ENCODE measurements around the gene ACOX2. TPM values are rescaled to one million over a fixed set of nuclear protein-coding genes. Genes with fewer than 3 reads are reported as not detected.

ACOX2 gene
- total RNA-seq, 4 donors from 2014 or later, result 17.3 to 43.3 (median 23.6) TPM

DNA sequence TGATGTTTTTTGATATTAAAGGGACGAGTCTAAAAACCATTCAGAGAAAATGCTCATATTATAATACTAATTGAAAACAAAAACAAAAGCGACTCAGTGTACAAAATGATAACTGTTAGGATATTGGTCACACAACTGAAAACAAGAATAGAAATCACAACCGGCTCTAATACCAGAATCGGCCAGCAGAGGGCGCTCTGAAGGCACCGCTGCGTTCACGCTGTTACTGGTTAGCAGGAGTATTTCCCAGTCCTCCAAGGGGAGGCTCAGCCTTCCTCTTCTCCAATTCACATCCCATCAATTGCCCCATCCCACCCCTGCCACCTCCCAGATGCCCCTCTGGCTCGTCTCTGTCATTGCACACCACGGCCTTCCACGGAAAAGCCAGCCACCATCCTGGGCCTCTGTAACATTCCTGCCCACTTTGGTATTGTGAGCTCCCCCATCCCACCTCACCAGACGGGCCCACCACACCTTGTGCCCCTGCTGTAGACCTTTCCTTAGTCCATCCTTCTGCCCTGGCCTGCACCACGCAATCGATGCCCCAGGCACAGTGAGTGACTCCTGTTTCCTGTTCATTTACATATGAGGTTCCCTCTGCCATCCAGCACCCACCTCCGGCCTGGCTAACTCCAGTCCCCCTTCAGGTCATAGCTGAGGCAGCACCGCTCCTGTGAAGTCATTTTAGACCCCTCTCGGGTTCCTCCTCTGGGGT lies 31.7 kb upstream of the ACOX2 start:
- H3K27ac ChIP-seq, result peak overlapping the region in 1 of 4 donors; percentile 14
- H3K27me3 ChIP-seq, result no peaks in the 10 kb centered on the region
- H3K4me3 ChIP-seq, result no peak overlapping the region
- 36% methylated on average over 14 to 17 of the region's 17 CpGs for WGBS, 2 donors (ENCODE audit: low coverage in 1 of 2)
- H3K4me1 ChIP-seq, result peaks cover 0 to 14% (median 0%) of the 10 kb centered on the region in 3 donors
- TF ChIP-seq POLR2A (IDR thresholded peaks at IDR 0.05), result no peak
- TF ChIP-seq, protein P1, sequence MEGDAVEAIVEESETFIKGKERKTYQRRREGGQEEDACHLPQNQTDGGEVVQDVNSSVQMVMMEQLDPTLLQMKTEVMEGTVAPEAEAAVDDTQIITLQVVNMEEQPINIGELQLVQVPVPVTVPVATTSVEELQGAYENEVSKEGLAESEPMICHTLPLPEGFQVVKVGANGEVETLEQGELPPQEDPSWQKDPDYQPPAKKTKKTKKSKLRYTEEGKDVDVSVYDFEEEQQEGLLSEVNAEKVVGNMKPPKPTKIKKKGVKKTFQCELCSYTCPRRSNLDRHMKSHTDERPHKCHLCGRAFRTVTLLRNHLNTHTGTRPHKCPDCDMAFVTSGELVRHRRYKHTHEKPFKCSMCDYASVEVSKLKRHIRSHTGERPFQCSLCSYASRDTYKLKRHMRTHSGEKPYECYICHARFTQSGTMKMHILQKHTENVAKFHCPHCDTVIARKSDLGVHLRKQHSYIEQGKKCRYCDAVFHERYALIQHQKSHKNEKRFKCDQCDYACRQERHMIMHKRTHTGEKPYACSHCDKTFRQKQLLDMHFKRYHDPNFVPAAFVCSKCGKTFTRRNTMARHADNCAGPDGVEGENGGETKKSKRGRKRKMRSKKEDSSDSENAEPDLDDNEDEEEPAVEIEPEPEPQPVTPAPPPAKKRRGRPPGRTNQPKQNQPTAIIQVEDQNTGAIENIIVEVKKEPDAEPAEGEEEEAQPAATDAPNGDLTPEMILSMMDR (IDR thresholded peaks at IDR 0.05), result peak; percentile 90 to 98 (median 92)
- no peaks in the 10 kb centered on the region for H3K9me3 ChIP-seq
- H3K36me3 ChIP-seq, result peaks cover 0 to 38% of the 10 kb centered on the region in 2 donors
- peak; percentile 60 for ATAC-seq

DNA sequence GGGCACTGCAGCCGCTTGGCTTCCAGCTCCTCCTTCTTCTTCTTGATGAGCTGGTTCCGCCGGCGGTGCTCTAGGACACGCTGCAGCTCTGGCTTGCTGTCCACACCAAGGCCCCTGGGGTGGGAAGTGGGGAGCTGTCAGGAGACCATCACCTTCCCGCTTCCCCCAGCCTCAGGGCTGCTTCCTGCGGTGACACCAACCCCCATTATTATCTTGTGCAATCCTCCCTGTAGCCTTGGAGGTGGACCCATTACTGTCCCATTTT lies 30.2 kb upstream of the ACOX2 start:
- Histone ChIP-seq H3K4me3 (no peak overlapping the region), H3K27me3 (no peaks in the 10 kb centered on the region), H3K27ac (no peak overlapping the region), H3K4me1 (peaks cover 0 to 7% (median 0%) of the 10 kb centered on the region in 3 donors), H3K9me3 (no peaks in the 10 kb centered on the region), H3K36me3 (peaks cover 0 to 38% of the 10 kb centered on the region in 2 donors)
- no peak for TF ChIP-seq EP300 (IDR thresholded peaks at IDR 0.05)
- TF ChIP-seq, protein P1 (IDR thresholded peaks at IDR 0.05), result no peak
- no peak for TF ChIP-seq POLR2AphosphoS5 (IDR thresholded peaks at IDR 0.05)
- no peak for TF ChIP-seq POLR2A (IDR thresholded peaks at IDR 0.05)
- 87 to 97% methylated on average over 6 of the region's 7 CpGs for WGBS, 2 donors (ENCODE audit: low coverage in 1 of 2)
- ATAC-seq, result no peak

DNA sequence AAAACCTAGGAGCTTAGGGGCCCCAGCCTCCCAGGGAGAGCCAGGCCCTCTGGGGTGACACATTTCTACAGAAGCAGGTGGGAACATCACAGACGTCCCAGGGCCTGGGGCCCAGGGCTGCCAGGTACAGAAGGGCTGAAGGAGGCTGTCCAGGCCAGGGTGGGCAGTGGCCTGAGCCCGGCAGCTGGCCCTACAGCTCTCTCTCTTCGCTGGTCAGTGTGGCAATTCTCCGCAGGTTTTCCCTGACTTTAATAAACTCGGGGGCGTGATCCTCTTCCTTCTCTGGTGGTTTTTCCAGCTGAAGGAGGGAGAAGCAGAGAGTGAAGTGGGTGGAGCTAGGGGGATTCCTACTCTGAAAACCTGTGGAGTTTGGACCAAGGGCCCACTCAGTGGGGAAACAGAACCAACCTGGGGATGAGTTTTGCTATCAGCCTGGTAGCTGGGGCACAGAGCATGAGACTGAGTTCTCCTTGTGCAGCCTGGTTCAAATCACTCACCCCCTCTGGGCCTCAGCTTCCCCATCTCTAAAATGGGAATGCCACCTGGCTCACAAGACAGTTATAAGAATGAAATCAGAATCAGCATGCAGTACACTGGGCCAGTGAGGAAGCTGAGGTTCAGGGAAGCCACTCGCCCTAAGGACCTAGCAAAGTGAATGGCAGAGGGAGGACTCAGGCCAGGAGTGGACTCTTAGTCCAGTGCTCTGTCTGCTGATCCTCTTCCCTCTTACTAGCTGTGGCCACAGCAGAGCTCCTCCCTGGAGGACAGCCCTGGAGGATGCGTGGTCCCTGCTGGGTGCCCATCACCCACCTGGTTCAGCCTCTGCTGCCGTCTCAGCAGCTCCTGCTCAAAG lies 29.6 kb upstream of the ACOX2 start:
- H3K9me3 ChIP-seq, result no peaks in the 10 kb centered on the region
- peaks cover 0 to 7% (median 0%) of the 10 kb centered on the region in 3 donors for H3K4me1 ChIP-seq
- H3K36me3 ChIP-seq, result peaks cover 0 to 38% of the 10 kb centered on the region in 2 donors
- 60 to 100% methylated on average over 1 to 4 of the region's 9 CpGs for WGBS, 2 donors (ENCODE audit: low coverage in 1 of 2)
- H3K4me3 ChIP-seq, result no peak overlapping the region
- H3K27me3 ChIP-seq, result no peaks in the 10 kb centered on the region
- TF ChIP-seq, protein P1 (IDR thresholded peaks at IDR 0.05), result no peak
- TF ChIP-seq EP300 (IDR thresholded peaks at IDR 0.05), result no peak
- no peak for TF ChIP-seq POLR2AphosphoS5 (IDR thresholded peaks at IDR 0.05)
- TF ChIP-seq POLR2A (IDR thresholded peaks at IDR 0.05), result no peak
- ATAC-seq, result no peak
- no peak overlapping the region for H3K27ac ChIP-seq

DNA sequence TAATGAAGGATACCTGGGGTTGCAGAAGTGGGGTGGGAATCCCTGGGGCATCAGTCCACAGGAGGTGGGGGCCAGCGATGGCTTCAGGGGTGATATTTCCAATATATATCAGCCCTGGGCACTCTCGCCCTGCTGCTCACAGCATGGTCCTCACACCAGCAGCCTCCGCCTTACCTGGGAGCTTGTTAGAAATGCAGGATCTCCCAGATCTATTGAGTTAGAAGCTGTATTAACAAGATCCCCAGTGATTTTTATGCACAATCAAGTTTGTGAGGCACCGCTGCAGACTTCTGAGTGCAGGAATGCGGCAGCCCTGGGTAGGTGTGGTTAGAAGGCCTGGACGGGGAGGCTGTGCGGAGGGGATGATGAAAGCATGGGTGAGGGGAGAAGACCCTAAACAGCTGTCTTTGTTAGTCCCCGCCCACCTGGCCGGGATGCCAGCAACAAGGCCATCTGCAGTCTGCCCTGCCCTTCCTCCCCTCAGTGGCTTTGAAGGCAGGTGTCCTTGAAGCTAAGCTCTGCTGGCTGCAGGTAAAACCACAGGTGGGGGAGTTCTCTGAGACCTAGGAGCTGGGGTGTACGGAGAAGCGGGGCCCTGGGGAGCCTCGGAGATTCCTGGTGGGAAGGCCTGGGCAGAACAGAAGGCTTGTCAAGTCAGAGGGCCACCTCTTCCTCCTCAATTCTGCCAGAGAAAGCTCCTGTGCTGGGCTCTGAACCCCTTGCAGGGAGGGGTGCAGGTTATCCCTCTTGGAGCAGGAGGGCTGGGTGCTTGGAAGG lies 28.8 kb upstream of the ACOX2 start:
- Histone ChIP-seq H3K9me3 (no peaks in the 10 kb centered on the region), H3K4me3 (no peak overlapping the region)

More for the DNA sequence above, 28.8 kb upstream of the ACOX2 start:
- peaks cover 0 to 38% of the 10 kb centered on the region in 2 donors for H3K36me3 ChIP-seq
- no peak for ATAC-seq
- TF ChIP-seq POLR2AphosphoS5 (IDR thresholded peaks at IDR 0.05) (no peak), EP300 (IDR thresholded peaks at IDR 0.05) (no peak), POLR2A (IDR thresholded peaks at IDR 0.05) (no peak)
- TF ChIP-seq, protein P1 (IDR thresholded peaks at IDR 0.05), result no peak
- 90% methylated on average over 2 of the region's 12 CpGs; no CpG with 5 or more reads in 1 of the 2 donors for WGBS, 2 donors (ENCODE audit: low coverage in 1 of 2)
- H3K27ac ChIP-seq, result no peak overlapping the region
- peaks cover 0 to 7% (median 0%) of the 10 kb centered on the region in 3 donors for H3K4me1 ChIP-seq
- no peaks in the 10 kb centered on the region for H3K27me3 ChIP-seq

Data from gastroesophageal sphincter (tissue), 4 donors.